ENCODE results near the gene ST14.
"Not testable (repeated sequence)": the region's sequence is repeated elsewhere in the genome, so short reads cannot be mapped to it uniquely, and the experiment has no call there.

Gene ST14

DNA sequence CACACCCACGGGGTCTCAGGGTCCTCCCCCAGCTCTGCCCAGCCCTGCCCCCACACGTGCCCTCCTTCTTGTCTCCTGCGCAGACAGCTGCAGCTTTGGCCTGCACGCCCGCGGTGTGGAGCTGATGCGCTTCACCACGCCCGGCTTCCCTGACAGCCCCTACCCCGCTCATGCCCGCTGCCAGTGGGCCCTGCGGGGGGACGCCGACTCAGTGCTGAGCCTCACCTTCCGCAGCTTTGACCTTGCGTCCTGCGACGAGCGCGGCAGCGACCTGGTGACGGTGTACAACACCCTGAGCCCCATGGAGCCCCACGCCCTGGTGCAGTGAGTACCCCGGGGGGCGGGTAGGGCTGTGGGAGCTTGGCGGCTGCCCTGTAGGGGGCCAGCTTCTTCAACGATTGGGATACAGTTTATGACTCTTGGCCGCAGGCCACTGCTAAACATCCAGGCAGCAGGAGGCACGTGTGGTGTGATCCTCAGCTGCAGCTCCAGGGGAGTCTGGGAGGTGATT lies 30.8 kb downstream of the ST14 start:
- no peak for DNase-seq

DNA sequence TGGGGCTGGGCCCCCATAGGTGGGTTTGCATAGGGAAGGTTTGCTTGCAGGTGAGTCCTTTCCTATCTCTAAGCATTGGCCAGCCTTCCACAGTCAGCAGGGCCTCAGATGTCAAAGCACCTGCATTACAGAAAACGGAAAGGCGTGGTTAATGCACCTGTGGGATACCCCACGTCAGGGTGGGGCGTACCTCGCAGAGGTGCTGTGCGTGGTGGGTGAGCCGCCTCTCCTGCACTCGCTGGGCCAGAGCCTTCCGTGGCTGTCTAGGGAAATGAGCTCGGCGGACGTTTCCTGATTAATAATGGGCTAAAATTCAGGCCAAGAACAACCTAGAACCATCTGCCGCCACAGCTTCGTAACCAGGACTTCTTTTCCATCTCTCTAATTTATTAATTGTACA lies 32.3 kb downstream of the ST14 start:
- no peak for DNase-seq

DNA sequence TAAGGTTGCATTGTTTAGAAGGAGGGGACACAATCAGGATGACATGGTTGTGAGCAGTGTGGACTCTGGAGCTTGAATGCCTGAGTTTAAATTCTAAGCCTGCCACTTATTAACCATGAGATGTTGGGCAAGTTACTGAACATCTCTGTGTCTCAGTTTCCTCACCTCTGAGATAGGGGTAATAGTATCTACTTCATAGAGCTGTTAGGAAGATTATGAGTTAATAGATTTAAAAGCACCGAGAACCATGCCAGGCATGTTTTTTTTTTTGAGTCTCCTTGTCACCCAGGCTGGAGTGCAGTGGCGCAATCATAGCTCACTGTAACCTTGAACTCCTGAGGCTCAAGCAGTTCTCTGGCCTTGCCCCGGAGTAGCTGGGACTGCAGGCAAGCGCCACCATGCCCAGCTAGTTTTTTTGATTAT lies 33.3 kb downstream of the ST14 start:
- no peak for DNase-seq

DNA sequence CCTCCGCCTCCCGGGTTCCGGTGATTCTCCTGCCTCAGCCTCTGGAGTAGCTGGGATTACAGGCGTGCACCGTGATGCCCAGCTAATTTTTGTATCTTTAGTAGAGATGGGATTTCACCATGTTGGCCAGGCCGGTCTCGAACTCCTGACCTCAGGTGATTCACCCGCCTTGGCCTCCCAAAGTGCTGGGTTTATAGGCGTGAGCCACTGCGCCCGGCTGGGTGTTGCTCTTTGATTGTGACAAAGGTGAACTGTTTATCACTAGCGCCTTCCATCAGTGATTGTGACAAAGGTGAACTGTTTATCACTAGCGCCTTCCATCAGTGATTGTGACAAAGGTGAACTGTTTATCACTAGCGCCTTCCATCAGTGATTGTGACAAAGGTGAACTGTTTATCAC lies 34.0 kb downstream of the ST14 start:
- not testable (repeated sequence) for DNase-seq

DNA sequence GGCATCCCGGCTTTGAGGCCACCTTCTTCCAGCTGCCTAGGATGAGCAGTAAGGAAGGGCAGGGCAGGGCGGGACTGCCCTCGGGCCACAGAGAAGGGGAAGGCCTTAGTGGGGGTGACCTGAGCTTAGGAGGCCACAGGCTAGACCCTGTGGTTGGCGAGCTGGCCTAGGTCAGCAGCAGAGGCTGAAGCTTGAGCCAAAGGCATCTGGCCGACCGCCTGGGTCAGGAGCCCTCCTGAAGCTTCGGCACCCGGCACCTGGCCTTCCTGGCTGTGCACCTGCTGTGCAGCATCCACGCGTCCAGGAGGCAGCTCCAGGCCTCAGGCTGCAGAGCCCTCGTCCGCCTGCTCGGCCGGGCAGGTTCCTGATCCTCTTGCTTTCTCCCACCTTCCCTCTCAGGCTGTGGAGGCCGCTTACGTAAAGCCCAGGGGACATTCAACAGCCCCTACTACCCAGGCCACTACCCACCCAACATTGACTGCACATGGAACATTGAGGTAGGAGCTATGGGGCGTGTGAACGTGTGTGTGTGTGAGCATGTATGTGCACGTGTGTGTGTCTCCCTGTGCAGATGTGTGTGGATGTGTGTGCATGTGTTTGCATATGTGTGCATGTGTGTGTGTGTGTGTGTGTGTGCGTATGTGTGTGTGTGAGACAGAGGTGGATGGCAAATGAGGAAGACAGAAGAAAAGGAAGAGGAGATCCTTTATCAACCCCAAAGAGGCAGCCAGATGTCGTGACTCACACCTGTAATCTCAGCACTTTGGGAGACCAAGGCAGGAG lies 34.9 kb downstream of the ST14 start:
- DNase-seq = no peak

DNA sequence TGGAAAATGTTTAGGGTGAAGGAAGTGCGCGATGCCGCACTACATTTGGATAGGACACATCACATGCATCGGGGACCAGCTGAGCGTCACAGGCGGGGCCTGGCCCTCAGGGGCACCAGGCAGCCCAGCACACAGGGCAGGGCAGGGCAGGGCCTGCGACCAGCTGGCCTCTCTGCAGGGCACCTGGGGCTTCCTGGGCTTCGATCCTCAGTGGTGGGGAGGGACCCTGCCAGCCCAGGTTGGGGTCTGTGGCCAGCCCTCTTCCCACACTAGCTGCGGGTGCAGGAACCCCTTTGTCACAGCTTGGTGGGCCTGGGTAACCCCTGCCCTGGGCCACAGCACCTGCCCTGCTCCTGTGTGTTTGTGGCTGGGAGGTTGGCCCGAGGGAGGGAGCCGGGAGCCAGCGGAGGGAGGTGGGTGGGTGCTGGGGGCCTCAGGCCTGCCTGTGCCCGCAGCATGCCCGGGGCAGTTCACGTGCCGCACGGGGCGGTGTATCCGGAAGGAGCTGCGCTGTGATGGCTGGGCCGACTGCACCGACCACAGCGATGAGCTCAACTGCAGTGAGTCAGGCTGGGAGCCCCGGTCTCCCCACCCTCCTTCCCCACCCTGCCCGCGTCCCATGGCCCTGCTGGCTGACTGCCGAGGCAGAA lies 37.9 kb downstream of the ST14 start:
- no peak for DNase-seq

DNA sequence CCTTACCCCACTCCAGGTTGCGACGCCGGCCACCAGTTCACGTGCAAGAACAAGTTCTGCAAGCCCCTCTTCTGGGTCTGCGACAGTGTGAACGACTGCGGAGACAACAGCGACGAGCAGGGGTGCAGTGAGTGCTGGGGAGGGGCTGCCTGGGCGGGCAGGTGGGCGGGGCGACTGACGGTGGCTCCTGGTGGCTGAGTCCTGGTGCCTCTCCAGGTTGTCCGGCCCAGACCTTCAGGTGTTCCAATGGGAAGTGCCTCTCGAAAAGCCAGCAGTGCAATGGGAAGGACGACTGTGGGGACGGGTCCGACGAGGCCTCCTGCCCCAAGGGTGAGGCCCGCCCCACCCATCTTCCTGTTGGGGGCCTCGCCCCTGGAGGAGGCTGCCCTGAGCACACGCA lies 38.7 kb downstream of the ST14 start:
- no peak for DNase-seq

DNA sequence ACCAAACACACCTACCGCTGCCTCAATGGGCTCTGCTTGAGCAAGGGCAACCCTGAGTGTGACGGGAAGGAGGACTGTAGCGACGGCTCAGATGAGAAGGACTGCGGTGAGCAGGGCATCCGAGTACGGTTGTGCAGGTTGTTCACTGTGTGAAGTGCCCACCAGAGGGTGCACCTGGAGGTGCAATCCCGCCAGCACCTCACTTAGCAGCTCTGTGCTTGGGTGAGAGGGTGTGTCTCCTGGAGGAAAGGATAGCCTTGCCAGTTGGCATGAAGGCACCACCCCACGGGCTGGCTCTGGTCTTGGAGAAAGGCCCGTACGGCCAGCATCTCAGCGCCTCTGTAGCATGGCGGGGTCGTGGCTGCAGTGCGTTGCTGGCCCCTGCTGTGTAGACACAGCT lies 39.4 kb downstream of the ST14 start:
- DNase-seq = no peak

DNA sequence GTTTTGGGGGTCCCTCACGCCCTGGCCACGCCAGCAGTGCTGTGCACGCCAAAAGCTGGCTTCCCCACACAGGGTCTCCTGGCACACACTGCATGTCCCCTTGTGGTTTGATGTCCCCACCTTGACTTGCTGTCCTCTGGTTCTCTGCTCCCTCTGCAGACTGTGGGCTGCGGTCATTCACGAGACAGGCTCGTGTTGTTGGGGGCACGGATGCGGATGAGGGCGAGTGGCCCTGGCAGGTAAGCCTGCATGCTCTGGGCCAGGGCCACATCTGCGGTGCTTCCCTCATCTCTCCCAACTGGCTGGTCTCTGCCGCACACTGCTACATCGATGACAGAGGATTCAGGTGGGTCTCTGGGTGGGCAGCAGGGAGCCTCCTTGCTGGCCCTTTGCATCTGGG lies 40.2 kb downstream of the ST14 start:
- DNase-seq = no peak

DNA sequence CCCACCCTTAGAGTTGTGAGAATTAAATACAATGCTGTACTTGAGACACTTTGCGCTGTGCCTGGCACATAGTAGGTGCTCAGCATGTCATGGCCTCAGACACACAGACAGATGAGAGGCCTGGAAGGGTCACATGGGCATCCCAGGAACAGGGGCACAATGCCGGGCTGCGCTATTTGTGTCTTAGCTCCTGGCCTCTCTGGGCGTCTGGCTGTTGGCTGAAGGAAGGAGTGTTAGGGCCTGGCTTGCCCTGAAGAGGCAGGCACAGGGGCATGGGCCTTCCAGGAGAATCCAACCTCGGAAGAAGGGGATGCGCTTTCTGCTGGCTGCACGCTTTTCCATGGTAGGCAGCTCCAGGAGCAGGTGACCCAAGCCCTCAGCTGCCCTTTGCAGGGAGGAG lies 41.4 kb downstream of the ST14 start:
- no peak for DNase-seq

DNA sequence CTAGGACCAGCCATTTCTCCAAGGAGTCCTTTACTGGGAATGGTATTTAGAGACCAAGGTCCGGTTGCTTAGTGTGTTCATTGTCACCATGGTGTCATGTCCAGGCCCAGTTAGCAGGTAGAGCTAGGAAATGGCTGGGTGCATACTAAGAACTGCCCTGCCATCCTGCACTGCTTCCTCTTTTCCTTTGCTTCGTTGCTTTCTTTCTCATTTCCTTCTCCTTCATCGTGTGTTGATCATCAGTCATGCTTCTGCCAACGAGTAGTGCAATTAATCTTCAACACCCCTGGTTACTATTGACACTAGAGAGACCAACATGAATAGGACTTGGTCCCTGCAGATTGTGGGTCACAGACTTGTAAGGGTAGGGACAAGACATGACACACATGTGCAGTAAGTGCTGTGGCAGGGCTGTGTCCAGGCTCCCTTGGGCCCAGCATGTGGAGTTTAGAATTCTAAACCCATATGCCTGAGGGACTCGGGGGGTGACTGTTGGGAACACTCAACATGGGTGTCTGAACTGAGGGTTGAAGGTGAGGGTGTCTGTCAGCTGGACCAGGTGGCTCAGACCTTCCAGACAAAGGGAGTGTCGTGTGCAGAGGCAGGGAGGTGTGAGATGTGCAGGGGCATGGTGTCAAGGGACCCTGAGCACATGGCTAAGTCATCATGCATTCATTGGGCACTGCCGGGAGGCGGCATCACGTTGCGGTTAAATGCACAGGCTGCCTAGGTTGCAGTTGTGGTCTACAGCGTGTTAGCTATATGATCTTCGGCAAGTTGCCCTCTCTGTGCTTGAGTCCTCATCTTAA lies 42.6 kb downstream of the ST14 start:
- no peak for DNase-seq

DNA sequence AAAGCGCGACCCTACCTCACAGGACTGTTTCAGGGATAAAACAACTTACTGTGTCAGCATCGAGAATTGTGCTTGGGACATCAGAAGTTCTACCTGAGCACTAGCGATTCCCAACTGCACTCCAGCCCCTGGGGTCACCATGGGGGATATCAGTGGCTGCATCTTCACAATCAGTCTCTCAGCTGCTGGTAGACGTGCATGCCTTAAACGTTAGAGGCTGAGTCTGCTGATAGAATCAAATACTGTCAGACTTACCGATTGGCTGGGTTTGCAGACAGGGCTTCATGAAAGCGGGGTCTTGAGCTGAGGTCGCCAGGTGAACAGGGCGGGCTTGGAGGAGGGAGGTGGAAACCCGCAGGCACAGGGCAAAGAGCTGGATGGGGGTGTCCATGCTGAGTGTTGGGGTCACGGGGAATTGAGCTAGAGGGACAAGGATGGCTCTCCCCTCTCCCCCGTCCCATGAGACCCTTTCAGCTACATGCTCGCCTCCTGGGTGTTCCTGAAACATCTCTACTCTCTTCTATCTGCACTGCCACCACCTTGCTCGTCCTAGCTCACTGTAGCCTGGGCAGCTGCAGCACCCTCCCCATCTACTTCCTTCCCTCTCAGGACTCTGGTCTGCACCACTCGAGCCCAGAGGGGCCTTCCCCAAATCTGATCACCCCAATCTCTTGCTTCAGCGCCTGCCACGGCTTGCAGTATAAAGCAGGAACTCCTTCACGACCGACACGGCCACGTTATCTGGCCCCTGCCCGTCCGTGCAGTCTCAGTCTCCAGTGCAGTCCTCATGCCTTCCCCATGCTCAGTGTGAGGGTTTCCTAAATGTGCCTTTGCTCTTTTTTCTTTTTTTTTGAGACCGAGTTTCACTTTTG lies 43.5 kb downstream of the ST14 start:
- no peak for DNase-seq

DNA sequence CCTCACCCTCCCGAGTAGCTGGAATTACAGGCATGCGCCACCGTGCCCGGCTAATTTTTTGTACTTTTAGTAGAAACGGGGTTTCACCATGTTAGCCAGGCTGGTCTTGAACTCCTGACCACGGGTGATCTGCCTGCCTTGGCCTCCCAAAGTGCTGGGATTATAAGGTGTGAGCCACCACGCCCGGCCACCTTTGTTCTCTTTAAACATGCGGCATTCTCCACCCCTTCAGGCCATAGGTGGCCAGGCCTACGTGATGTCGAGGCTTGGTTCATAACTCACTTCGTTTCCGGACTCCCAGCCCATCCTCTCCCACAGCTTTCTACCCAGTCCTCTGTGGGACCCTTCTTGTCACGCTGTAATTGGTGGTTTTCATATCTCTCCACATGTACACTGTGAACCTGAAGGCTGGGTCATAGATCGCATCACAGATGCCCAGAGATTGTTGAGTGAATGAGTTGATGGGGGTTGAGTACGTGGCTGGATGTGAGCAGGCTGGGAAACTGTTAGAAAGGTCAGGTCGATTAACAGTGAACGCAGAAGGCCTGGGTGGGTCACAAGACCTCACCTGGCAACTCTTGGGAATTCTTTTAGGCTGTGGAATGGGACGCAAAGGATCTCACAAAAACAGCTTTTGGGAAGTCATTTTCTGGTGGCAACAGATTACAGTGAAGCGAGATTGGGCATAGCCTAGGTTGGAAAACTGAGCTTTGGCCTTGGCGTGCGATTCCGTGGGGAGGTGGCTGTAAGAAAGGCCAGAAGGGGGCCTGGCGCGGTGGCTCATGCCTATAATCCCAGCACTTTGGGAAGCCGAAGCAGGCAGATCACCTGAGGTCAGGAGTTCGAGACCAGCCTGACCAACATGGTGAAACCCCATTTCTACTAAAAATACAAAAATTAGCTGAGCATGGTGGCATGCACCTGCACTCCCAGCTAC lies 44.5 kb downstream of the ST14 start:
- DNase-seq = no peak

DNA sequence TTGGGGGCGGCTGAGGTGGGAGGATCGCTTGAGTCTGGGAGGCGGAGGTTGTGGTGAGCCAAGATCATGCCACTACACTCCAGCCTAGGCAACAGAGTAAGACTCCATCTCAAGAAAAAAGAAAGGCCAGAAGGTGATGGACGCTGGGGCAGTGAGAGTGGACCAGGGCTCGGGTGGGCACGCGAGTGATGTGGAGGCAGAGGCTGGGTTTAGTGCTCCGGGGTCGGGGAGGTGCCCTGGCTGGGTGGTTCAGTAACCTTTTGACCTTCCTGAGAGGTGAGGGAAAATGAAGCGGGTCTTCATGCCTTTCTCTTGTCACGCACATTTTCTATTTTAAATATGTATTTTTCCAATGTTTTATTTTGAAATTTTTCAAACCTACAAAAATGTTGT lies 45.1 kb downstream of the ST14 start:
- no peak for DNase-seq

DNA sequence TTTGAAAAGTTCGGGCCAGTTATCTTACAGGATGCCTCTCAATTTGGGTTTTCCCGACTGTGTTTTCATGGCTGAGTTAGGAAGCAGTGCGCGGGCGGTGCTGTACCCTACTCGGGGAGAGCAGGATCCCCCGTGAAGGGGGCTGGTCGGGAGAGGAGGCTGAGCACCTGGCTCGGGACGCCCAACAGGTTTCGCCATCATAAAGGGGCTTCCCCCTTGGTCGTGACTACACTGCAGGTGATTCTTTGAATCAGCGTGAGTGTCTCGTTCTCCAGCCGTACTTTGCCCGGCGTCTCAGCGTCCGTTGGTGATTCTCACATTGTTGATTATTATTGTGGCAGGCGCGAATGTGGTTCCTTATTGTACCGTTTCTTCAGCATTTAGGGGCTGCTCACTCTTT lies 46.6 kb downstream of the ST14 start:
- DNase-seq = no peak

DNA sequence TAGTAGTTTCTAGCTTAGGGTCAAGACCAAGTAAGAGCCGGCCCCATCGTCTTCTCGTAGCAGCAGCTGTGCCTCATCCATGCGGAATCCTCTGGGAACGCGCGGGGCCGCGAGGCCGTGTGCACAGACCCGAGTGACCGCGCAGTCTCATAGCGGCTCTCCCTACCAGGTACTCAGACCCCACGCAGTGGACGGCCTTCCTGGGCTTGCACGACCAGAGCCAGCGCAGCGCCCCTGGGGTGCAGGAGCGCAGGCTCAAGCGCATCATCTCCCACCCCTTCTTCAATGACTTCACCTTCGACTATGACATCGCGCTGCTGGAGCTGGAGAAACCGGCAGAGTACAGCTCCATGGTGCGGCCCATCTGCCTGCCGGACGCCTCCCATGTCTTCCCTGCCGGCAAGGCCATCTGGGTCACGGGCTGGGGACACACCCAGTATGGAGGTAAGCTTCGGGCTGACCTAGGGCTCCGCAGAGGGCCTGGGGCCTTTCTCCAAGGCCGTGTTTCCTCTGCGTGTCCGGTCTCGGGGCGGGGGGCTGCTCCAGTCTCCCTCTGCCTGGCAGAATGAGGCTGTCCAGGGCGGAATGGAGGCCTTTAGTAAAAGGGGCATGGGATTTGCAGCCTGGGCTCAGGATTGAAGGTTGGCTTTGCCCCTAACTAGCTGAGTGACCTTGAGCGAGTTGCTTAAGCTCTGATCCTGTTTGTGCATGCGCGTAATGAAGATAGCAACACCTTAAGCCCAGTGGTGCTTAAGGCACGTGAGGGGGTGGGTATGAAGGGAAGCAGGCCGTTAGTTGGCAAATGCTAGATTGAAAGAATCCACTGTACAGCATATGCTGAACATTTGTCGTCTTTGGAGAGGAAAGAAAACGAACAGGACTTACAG lies 48.9 kb downstream of the ST14 start:
- DNase-seq = no peak

DNA sequence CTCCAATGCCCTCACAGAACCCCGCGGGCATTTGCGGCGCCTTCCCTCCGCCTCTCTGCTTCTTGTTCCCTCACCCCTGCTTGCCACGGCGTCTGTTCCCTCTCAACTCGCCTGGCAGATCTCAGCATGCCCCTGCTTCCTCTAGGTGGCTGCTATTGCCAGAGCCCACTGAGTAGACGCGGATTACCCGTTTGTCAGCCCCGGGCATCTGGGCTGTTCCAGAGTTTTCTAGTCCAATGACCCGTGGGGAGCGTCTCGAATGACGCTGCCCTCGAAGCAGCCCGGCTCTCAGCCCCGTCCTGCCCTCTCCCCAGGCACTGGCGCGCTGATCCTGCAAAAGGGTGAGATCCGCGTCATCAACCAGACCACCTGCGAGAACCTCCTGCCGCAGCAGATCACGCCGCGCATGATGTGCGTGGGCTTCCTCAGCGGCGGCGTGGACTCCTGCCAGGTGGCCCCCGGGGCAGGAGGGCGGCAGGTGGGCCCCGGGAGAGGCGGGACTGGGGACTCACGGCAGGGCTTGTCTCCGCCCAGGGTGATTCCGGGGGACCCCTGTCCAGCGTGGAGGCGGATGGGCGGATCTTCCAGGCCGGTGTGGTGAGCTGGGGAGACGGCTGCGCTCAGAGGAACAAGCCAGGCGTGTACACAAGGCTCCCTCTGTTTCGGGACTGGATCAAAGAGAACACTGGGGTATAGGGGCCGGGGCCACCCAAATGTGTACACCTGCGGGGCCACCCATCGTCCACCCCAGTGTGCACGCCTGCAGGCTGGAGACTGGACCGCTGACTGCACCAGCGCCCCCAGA lies 49.7 kb downstream of the ST14 start:
- DNase-seq = no peak

DNA sequence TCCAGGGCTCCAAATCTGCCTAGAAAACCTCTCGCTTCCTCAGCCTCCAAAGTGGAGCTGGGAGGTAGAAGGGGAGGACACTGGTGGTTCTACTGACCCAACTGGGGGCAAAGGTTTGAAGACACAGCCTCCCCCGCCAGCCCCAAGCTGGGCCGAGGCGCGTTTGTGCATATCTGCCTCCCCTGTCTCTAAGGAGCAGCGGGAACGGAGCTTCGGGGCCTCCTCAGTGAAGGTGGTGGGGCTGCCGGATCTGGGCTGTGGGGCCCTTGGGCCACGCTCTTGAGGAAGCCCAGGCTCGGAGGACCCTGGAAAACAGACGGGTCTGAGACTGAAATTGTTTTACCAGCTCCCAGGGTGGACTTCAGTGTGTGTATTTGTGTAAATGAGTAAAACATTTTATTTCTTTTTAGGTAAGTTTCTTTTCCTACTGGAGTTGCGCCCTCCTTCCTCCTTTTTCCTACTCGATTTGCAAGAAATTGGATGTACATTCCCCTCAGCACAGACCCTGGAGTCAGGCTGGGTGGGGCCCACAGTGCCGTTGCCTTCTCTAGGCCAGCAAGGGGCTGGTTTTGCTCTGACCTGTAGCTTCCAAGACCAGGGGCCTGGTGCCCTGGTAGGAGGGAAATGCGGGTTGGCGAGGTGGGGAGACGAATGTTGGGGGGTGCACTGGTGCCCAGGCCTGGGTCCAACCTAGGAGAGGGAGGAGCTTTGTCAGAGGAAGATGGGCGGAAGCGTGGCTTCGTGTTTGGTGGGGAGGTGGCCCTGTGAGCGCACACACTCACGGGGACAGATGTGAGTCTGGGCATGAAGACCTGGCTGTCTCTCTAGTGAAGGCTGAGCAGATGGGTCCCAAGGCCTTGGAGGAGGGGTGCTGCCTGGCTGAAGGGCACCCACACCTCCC lies 50.6 kb downstream of the ST14 start:
- no peak for DNase-seq

DNA sequence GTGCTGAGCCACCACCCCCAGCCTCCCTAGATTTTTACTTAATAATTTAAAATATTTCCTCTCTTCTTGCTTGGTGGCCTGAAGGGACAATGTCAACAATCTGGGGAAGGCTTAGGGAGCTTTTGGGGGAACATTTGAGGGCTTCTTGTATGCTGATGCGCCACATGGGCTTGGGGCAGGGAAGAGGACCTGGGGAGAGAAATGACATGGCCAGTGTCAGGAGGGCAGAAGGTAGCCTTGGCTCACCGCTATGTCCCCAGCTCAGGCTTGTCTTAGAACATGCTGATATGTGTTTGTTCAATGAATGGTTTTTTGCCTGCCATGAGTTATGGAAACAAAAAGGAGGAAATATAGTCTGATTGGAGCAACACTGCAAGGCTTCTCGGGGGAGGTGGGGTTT lies 51.6 kb downstream of the ST14 start:
- no peak for DNase-seq

All from NCI-H510A (cell line).